ENCODE results near the gene HIBADH.
A peak's percentile ranks its signal among the peaks of the same experiment; 100 is the strongest.

Gene HIBADH

GRCh38 chr7:27689591-27690164 lies 27.0 kb upstream of the HIBADH start:
- WGBS (ENCODE audit: insufficient coverage), result no CpG with 5 or more reads among the region's 1 CpG
- Histone ChIP-seq H3K27me3 (replicated peaks in 2 of 5; ENCODE audit: control insufficient read depth in 4 of 5, insufficient read depth in 5 of 5, low read length in 4 of 5) (no peaks in the 10 kb centered on the region), H3K36me3 (ENCODE audit: control insufficient read depth in 4 of 4, insufficient read depth in 4 of 4, low read length in 3 of 4) (no peaks in the 10 kb centered on the region), H3K4me1 (ENCODE audit: control extremely low read depth in 1 of 4, control insufficient read depth in 4 of 4, insufficient read depth in 4 of 4, low read length in 3 of 4) (peaks cover 0 to 7% (median 0%) of the 10 kb centered on the region in 4 experiments), H3K4me3 (ENCODE audit: control insufficient read depth in 1 of 7, extremely low read depth in 1 of 7, insufficient read depth in 4 of 7, low read depth in 2 of 7, low read length in 6 of 7) (no peak overlapping the region), H3K9me3 (ENCODE audit: control extremely low read depth in 1 of 5, control insufficient read depth in 4 of 5, insufficient read depth in 2 of 5, low read depth in 1 of 5, low read length in 4 of 5) (peaks cover 0 to 5% (median 0%) of the 10 kb centered on the region in 5 experiments), H3K27ac (ENCODE audit: insufficient read depth in 1 of 2, low read depth in 1 of 2, low read length in 2 of 2, poor library complexity in 1 of 2, severe bottlenecking in 2 of 2) (no peak overlapping the region)
- ChIA-PET CTCF (no interaction called here), POLR2A (no interaction called here)
- DNase-seq, result peak in 1 of 3 donors; percentile 8

- CTCF ChIA-PET, result no interaction called here
- 100% methylated on average over 1 of the region's 1 CpG for WGBS (ENCODE audit: insufficient coverage)
- POLR2A ChIA-PET, result no interaction called here
These were observed 26.5 kb upstream of the HIBADH start for GRCh38 chr7:27689150-27689549.

DNA sequence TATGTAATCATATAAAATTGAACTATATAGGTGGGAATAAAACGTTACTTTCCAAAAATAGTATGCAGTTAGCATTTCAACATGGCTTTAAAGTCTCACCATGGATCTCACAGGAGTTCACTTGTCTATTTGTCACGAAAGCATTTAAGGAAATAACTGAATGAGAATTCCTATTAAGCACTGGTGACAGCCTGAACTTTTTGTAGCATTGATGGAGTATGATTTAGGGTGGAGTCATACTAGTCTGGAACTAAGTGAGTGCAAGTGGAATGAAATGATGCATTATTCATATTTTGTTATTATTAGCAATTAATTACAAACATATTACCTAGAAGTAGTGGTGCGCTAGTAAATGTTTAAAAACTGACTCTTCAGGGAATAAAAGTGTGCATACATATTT lies 26.0 kb upstream of the HIBADH start:
- DNase-seq, result no peak
- ChIA-PET POLR2A (no interaction called here), CTCF (no interaction called here)
- Histone ChIP-seq H3K27me3 (replicated peaks in 2 of 5; ENCODE audit: control insufficient read depth in 4 of 5, insufficient read depth in 5 of 5, low read length in 4 of 5) (no peaks in the 10 kb centered on the region), H3K4me1 (ENCODE audit: control extremely low read depth in 1 of 4, control insufficient read depth in 4 of 4, insufficient read depth in 4 of 4, low read length in 3 of 4) (peaks cover 0 to 4% (median 0%) of the 10 kb centered on the region in 4 experiments), H3K4me3 (ENCODE audit: control insufficient read depth in 1 of 7, extremely low read depth in 1 of 7, insufficient read depth in 4 of 7, low read depth in 2 of 7, low read length in 6 of 7) (no peak overlapping the region), H3K27ac (ENCODE audit: insufficient read depth in 1 of 2, low read depth in 1 of 2, low read length in 2 of 2, poor library complexity in 1 of 2, severe bottlenecking in 2 of 2) (no peak overlapping the region), H3K36me3 (ENCODE audit: control insufficient read depth in 4 of 4, insufficient read depth in 4 of 4, low read length in 3 of 4) (no peaks in the 10 kb centered on the region), H3K9me3 (ENCODE audit: control extremely low read depth in 1 of 5, control insufficient read depth in 4 of 5, insufficient read depth in 2 of 5, low read depth in 1 of 5, low read length in 4 of 5) (peaks cover 0 to 5% (median 0%) of the 10 kb centered on the region in 5 experiments)
- WGBS (ENCODE audit: insufficient coverage), result 100% methylated on average over 1 of the region's 3 CpGs

More at GRCh38 chr7:27689150-27689549, 26.5 kb upstream of the HIBADH start:
- Histone ChIP-seq H3K4me1 (ENCODE audit: control extremely low read depth in 1 of 4, control insufficient read depth in 4 of 4, insufficient read depth in 4 of 4, low read length in 3 of 4) (peaks cover 0 to 7% (median 0%) of the 10 kb centered on the region in 4 experiments), H3K27ac (ENCODE audit: insufficient read depth in 1 of 2, low read depth in 1 of 2, low read length in 2 of 2, poor library complexity in 1 of 2, severe bottlenecking in 2 of 2) (no peak overlapping the region), H3K27me3 (replicated peaks in 2 of 5; ENCODE audit: control insufficient read depth in 4 of 5, insufficient read depth in 5 of 5, low read length in 4 of 5) (no peaks in the 10 kb centered on the region), H3K36me3 (ENCODE audit: control insufficient read depth in 4 of 4, insufficient read depth in 4 of 4, low read length in 3 of 4) (no peaks in the 10 kb centered on the region), H3K9me3 (ENCODE audit: control extremely low read depth in 1 of 5, control insufficient read depth in 4 of 5, insufficient read depth in 2 of 5, low read depth in 1 of 5, low read length in 4 of 5) (peaks cover 0 to 5% (median 0%) of the 10 kb centered on the region in 5 experiments), H3K4me3 (ENCODE audit: control insufficient read depth in 1 of 7, extremely low read depth in 1 of 7, insufficient read depth in 4 of 7, low read depth in 2 of 7, low read length in 6 of 7) (no peak overlapping the region)
- DNase-seq, result no peak

- ChIA-PET CTCF (no interaction called here), POLR2A (no interaction called here)
- H3K27me3 ChIP-seq (replicated peaks in 2 of 5; ENCODE audit: control insufficient read depth in 4 of 5, insufficient read depth in 5 of 5, low read length in 4 of 5), result no peaks in the 10 kb centered on the region
- no peaks in the 10 kb centered on the region for H3K4me1 ChIP-seq (ENCODE audit: control extremely low read depth in 1 of 4, control insufficient read depth in 4 of 4, insufficient read depth in 4 of 4, low read length in 3 of 4)
- H3K27ac ChIP-seq (ENCODE audit: insufficient read depth in 1 of 2, low read depth in 1 of 2, low read length in 2 of 2, poor library complexity in 1 of 2, severe bottlenecking in 2 of 2), result no peak overlapping the region
- DNase-seq, result no peak
- no peak overlapping the region for H3K4me3 ChIP-seq (ENCODE audit: control insufficient read depth in 1 of 7, extremely low read depth in 1 of 7, insufficient read depth in 4 of 7, low read depth in 2 of 7, low read length in 6 of 7)
- WGBS (ENCODE audit: insufficient coverage), result 98% methylated on average over 3 of the region's 4 CpGs
- no peaks in the 10 kb centered on the region for H3K36me3 ChIP-seq (ENCODE audit: control insufficient read depth in 4 of 4, insufficient read depth in 4 of 4, low read length in 3 of 4)
- peaks cover 0 to 5% (median 0%) of the 10 kb centered on the region in 5 experiments for H3K9me3 ChIP-seq (ENCODE audit: control extremely low read depth in 1 of 5, control insufficient read depth in 4 of 5, insufficient read depth in 2 of 5, low read depth in 1 of 5, low read length in 4 of 5)
These were observed 25.4 kb upstream of the HIBADH start for GRCh38 chr7:27688056-27688455.

- no peak overlapping the region for H3K27ac ChIP-seq (ENCODE audit: insufficient read depth in 1 of 2, low read depth in 1 of 2, low read length in 2 of 2, poor library complexity in 1 of 2, severe bottlenecking in 2 of 2)
- H3K4me1 ChIP-seq (ENCODE audit: control extremely low read depth in 1 of 4, control insufficient read depth in 4 of 4, insufficient read depth in 4 of 4, low read length in 3 of 4), result no peaks in the 10 kb centered on the region
- DNase-seq, result no peak
- no peaks in the 10 kb centered on the region for H3K27me3 ChIP-seq (replicated peaks in 2 of 5; ENCODE audit: control insufficient read depth in 4 of 5, insufficient read depth in 5 of 5, low read length in 4 of 5)
- peaks cover 0 to 5% (median 0%) of the 10 kb centered on the region in 5 experiments for H3K9me3 ChIP-seq (ENCODE audit: control extremely low read depth in 1 of 5, control insufficient read depth in 4 of 5, insufficient read depth in 2 of 5, low read depth in 1 of 5, low read length in 4 of 5)
- CTCF ChIA-PET, result interaction anchor here (0.9 kb wide), 1 partner anchor 17 kb away, joined by 3 read pairs; no protein-coding TSS in a partner anchor
- H3K4me3 ChIP-seq (ENCODE audit: control insufficient read depth in 1 of 7, extremely low read depth in 1 of 7, insufficient read depth in 4 of 7, low read depth in 2 of 7, low read length in 6 of 7), result no peak overlapping the region
- H3K36me3 ChIP-seq (ENCODE audit: control insufficient read depth in 4 of 4, insufficient read depth in 4 of 4, low read length in 3 of 4), result no peaks in the 10 kb centered on the region
- POLR2A ChIA-PET, result no interaction called here
These were observed 23.6 kb upstream of the HIBADH start for GRCh38 chr7:27686315-27686714.

GRCh38 chr7:27685893-27686292 lies 23.2 kb upstream of the HIBADH start:
- ChIA-PET CTCF (interaction anchor here (0.9 kb wide), 1 partner anchor 17 kb away, joined by 3 read pairs; no protein-coding TSS in a partner anchor), POLR2A (no interaction called here)
- Histone ChIP-seq H3K27me3 (replicated peaks in 2 of 5; ENCODE audit: control insufficient read depth in 4 of 5, insufficient read depth in 5 of 5, low read length in 4 of 5) (no peaks in the 10 kb centered on the region), H3K4me1 (ENCODE audit: control extremely low read depth in 1 of 4, control insufficient read depth in 4 of 4, insufficient read depth in 4 of 4, low read length in 3 of 4) (no peaks in the 10 kb centered on the region), H3K27ac (ENCODE audit: insufficient read depth in 1 of 2, low read depth in 1 of 2, low read length in 2 of 2, poor library complexity in 1 of 2, severe bottlenecking in 2 of 2) (no peak overlapping the region), H3K36me3 (ENCODE audit: control insufficient read depth in 4 of 4, insufficient read depth in 4 of 4, low read length in 3 of 4) (no peaks in the 10 kb centered on the region), H3K4me3 (ENCODE audit: control insufficient read depth in 1 of 7, extremely low read depth in 1 of 7, insufficient read depth in 4 of 7, low read depth in 2 of 7, low read length in 6 of 7) (no peak overlapping the region), H3K9me3 (ENCODE audit: control extremely low read depth in 1 of 5, control insufficient read depth in 4 of 5, insufficient read depth in 2 of 5, low read depth in 1 of 5, low read length in 4 of 5) (peaks cover 0 to 5% (median 0%) of the 10 kb centered on the region in 5 experiments)
- no CpG with 5 or more reads among the region's 2 CpGs for WGBS (ENCODE audit: insufficient coverage)
- no peak for DNase-seq

DNA sequence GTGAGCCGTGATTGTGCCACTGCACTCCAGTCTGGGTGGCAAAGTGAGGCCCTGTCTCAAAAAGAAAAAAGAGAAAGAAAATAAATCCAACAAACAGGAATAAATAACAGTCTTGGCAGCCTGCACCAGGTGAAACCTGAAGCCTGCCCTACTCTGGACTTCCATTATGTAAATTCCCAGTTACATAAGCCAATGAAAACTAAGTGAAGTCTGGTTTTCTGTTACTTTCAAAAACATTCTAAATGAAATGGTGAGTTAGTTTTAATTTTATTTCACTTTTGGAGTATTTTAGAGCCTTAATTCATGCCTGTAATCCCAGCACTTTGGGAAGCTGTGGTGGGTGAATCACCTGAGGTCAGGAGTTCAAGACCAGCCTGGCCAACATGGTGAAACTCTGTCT lies 22.5 kb upstream of the HIBADH start:
- 100% methylated on average over 1 of the region's 1 CpG for whole genome bisulfite sequencing (ENCODE audit: insufficient coverage)
- Histone ChIP-seq H3K36me3 (ENCODE audit: control insufficient read depth in 4 of 4, insufficient read depth in 4 of 4, low read length in 3 of 4) (no peaks in the 10 kb centered on the region), H3K4me3 (ENCODE audit: control insufficient read depth in 1 of 7, extremely low read depth in 1 of 7, insufficient read depth in 4 of 7, low read depth in 2 of 7, low read length in 6 of 7) (no peak overlapping the region), H3K27ac (ENCODE audit: insufficient read depth in 1 of 2, low read depth in 1 of 2, low read length in 2 of 2, poor library complexity in 1 of 2, severe bottlenecking in 2 of 2) (no peak overlapping the region), H3K4me1 (ENCODE audit: control extremely low read depth in 1 of 4, control insufficient read depth in 4 of 4, insufficient read depth in 4 of 4, low read length in 3 of 4) (no peaks in the 10 kb centered on the region), H3K27me3 (replicated peaks in 2 of 5; ENCODE audit: control insufficient read depth in 4 of 5, insufficient read depth in 5 of 5, low read length in 4 of 5) (no peaks in the 10 kb centered on the region), H3K9me3 (ENCODE audit: control extremely low read depth in 1 of 5, control insufficient read depth in 4 of 5, insufficient read depth in 2 of 5, low read depth in 1 of 5, low read length in 4 of 5) (peaks cover 0 to 5% (median 0%) of the 10 kb centered on the region in 5 experiments)
- POLR2A ChIA-PET, result no interaction called here
- CTCF ChIA-PET, result no interaction called here
- no peak for DNase-seq
